Activated CD8-positive, alpha-beta memory T cell treated with anti-CD3 and anti-CD28 coated beads for 48 hours (primary cell): ENCODE measurements around the gene REPIN1.

Source experiments
- DNase-seq, 3 experiments: peaks; one replicate each; pipeline ENCODE4 v3.0.0-alpha.2; 2020; ENCODE audit warnings: low read depth in 2 of 3, low spot score in 2 of 3

REPIN1 gene

GRCh38 chr7:150336746-150337145 is 31.9 kb upstream of the REPIN1 start:
- no peak for DNase-seq

- no peak for DNase-seq
Measured at GRCh38 chr7:150337179-150337578, 31.4 kb upstream of the REPIN1 start.

GRCh38 chr7:150337659-150338081 is 31.0 kb upstream of the REPIN1 start:
- DNase-seq = no peak

GRCh38 chr7:150338166-150338829 is 30.3 kb upstream of the REPIN1 start:
- DNase-seq = no peak

GRCh38 chr7:150339409-150339809 is 29.2 kb upstream of the REPIN1 start:
- no peak for DNase-seq

GRCh38 chr7:150340024-150340749 is 28.4 kb upstream of the REPIN1 start:
- DNase-seq = no peak

GRCh38 chr7:150340875-150341262 is 27.8 kb upstream of the REPIN1 start:
- no peak for DNase-seq

- DNase-seq = no peak
Measured at GRCh38 chr7:150341263-150342120, 27.1 kb upstream of the REPIN1 start, which contains the start of gene RARRES2. TSS of gene RARRES2 (minus strand) at chr7:150341629. CDS start at chr7:150340609, 1,020 bp downstream.

- no peak for DNase-seq
Measured at GRCh38 chr7:150342121-150342408, 26.6 kb upstream of the REPIN1 start.

- DNase-seq = no peak
Measured at GRCh38 chr7:150343225-150343624, 25.4 kb upstream of the REPIN1 start.

- no peak for DNase-seq
Measured at GRCh38 chr7:150344299-150344698, 24.3 kb upstream of the REPIN1 start.

GRCh38 chr7:150345012-150345411 is 23.6 kb upstream of the REPIN1 start:
- no peak for DNase-seq

- DNase-seq = no peak
Measured at GRCh38 chr7:150346922-150347321, 21.7 kb upstream of the REPIN1 start.

- DNase-seq = no peak
Measured at GRCh38 chr7:150351587-150352194, 16.9 kb upstream of the REPIN1 start.

GRCh38 chr7:150355666-150356059 is 13.0 kb upstream of the REPIN1 start:
- no peak for DNase-seq

- DNase-seq = no peak
Measured at GRCh38 chr7:150356265-150356897, 12.2 kb upstream of the REPIN1 start.

- DNase-seq = peak in 2 of 3 experiments; percentile 29 to 34
Measured at GRCh38 chr7:150357270-150357669, 11.4 kb upstream of the REPIN1 start.

- no peak for DNase-seq
Measured at GRCh38 chr7:150357771-150358427, 10.7 kb upstream of the REPIN1 start.

GRCh38 chr7:150358433-150358832 is 10.2 kb upstream of the REPIN1 start:
- no peak for DNase-seq

- DNase-seq = no peak
Measured at GRCh38 chr7:150358988-150359621, 9.5 kb upstream of the REPIN1 start.
